ENCODE data around the gene CD244.

DNA sequence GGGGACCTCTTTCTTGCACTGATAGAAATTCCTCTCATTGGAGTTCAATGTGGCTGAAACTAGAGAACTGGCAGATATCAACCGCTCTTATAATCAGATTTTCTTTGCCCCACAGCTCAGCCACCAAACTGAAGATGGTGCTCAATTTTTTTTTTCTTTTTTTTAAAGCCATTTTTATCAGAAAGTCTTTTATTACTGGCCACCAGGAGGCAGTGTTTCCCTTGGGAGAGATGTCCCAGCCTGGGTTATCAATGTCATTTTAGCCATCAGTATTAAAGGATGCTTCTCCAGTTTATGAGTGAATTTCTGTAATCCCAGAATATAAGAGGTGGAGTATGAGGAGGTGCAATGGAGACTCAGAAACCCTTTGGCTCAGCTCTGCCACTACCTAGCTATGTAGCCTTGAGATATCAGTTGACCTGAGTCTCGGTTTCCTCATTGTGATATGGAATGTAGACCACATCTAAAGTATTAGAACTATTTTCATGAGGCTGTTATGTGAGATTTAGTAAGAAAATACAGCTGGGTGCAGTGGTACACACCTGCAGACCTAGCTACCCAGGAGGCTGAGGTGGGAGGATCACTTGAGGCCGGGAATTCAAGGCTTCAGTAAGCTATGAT is 27.6 kb downstream of the CD244 start:
- no peak for TF ChIP-seq POLR2A (IDR thresholded peaks at IDR 0.05)
- TF ChIP-seq POLR2AphosphoS5 (IDR thresholded peaks at IDR 0.05): no peak
- TF ChIP-seq, protein P1, sequence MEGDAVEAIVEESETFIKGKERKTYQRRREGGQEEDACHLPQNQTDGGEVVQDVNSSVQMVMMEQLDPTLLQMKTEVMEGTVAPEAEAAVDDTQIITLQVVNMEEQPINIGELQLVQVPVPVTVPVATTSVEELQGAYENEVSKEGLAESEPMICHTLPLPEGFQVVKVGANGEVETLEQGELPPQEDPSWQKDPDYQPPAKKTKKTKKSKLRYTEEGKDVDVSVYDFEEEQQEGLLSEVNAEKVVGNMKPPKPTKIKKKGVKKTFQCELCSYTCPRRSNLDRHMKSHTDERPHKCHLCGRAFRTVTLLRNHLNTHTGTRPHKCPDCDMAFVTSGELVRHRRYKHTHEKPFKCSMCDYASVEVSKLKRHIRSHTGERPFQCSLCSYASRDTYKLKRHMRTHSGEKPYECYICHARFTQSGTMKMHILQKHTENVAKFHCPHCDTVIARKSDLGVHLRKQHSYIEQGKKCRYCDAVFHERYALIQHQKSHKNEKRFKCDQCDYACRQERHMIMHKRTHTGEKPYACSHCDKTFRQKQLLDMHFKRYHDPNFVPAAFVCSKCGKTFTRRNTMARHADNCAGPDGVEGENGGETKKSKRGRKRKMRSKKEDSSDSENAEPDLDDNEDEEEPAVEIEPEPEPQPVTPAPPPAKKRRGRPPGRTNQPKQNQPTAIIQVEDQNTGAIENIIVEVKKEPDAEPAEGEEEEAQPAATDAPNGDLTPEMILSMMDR (IDR thresholded peaks at IDR 0.05 in 8 of 11, conservative IDR thresholded peaks at IDR 0.05 in 3 of 11): peak in 10 of 11 experiments; percentile 25 to 76 (median 55)
